ENCODE measurements around the gene DHPS. TPM values are rescaled to one million over a fixed set of nuclear protein-coding genes. Genes with fewer than 3 reads are reported as not detected.

DHPS gene
- total and polyA plus RNA-seq, 2 experiments from 2014 or later: 80.0 to 113 TPM

GRCh38 chr19:12676384-12676792 is 5.3 kb downstream of the DHPS start:
- H3K27me3 ChIP-seq: no peaks in the 10 kb centered on the region
- DNase-seq (ENCODE audit: low read depth in 1 of 2, low spot score in 1 of 2): peak; percentile 83 to 85
- no peaks in the 10 kb centered on the region for H3K9me3 ChIP-seq (ENCODE audit: low read depth)
- no peaks in the 10 kb centered on the region for H3K4me1 ChIP-seq (ENCODE audit: low read depth)
- TF ChIP-seq CTCF (IDR thresholded peaks at IDR 0.05; ENCODE audit: low read depth, low read length): peak; percentile 92
- H3K27ac ChIP-seq: no peak overlapping the region
- H3K4me3 ChIP-seq: no peak overlapping the region
- H3K36me3 ChIP-seq: peaks cover 27% of the 10 kb centered on the region

- H3K9me3 ChIP-seq (ENCODE audit: low read depth): no peaks in the 10 kb centered on the region
- H3K4me3 ChIP-seq: no peak overlapping the region
- no peak for DNase-seq (ENCODE audit: low read depth in 1 of 2, low spot score in 1 of 2)
- H3K27me3 ChIP-seq: no peaks in the 10 kb centered on the region
- H3K4me1 ChIP-seq (ENCODE audit: low read depth): no peaks in the 10 kb centered on the region
- H3K36me3 ChIP-seq: peaks cover 27% of the 10 kb centered on the region
- H3K27ac ChIP-seq: no peak overlapping the region
- no peak for TF ChIP-seq CTCF (IDR thresholded peaks at IDR 0.05; ENCODE audit: low read depth, low read length)
These were observed 5.7 kb downstream of the DHPS start for GRCh38 chr19:12675940-12676339.

- Histone ChIP-seq H3K27me3 (no peaks in the 10 kb centered on the region), H3K4me3 (no peak overlapping the region), H3K27ac (no peak overlapping the region), H3K36me3 (peaks cover 27% of the 10 kb centered on the region), H3K4me1 (ENCODE audit: low read depth) (peaks cover 4% of the 10 kb centered on the region), H3K9me3 (ENCODE audit: low read depth) (no peaks in the 10 kb centered on the region)
- no peak for DNase-seq (ENCODE audit: low read depth in 1 of 2, low spot score in 1 of 2)
- TF ChIP-seq CTCF (IDR thresholded peaks at IDR 0.05; ENCODE audit: low read depth, low read length): no peak
These were observed 6.3 kb downstream of the DHPS start for GRCh38 chr19:12675399-12675798.

- Histone ChIP-seq H3K27me3 (no peaks in the 10 kb centered on the region), H3K27ac (no peak overlapping the region), H3K9me3 (ENCODE audit: low read depth) (no peaks in the 10 kb centered on the region), H3K4me3 (no peak overlapping the region), H3K36me3 (peaks cover 13% of the 10 kb centered on the region), H3K4me1 (ENCODE audit: low read depth) (peaks cover 11% of the 10 kb centered on the region)
- TF ChIP-seq CTCF (IDR thresholded peaks at IDR 0.05; ENCODE audit: low read depth, low read length): no peak
- no peak for DNase-seq (ENCODE audit: low read depth in 1 of 2, low spot score in 1 of 2)
These were observed 8.9 kb downstream of the DHPS start for GRCh38 chr19:12672744-12673143.

GRCh38 chr19:12670159-12670928 is 11.3 kb downstream of the DHPS start:
- Histone ChIP-seq H3K4me1 (ENCODE audit: low read depth) (peaks cover 19% of the 10 kb centered on the region), H3K27ac (peak overlapping the region; percentile 96), H3K9me3 (ENCODE audit: low read depth) (no peaks in the 10 kb centered on the region), H3K4me3 (peak overlapping the region; percentile 82), H3K36me3 (peaks cover 4% of the 10 kb centered on the region), H3K27me3 (no peaks in the 10 kb centered on the region)
- no peak for TF ChIP-seq CTCF (IDR thresholded peaks at IDR 0.05; ENCODE audit: low read depth, low read length)
- DNase-seq (ENCODE audit: low read depth in 1 of 2, low spot score in 1 of 2): no peak

Data from cardiac muscle cell (in vitro differentiated cells and primary cell).